Right kidney (tissue), 1 donor: ENCODE measurements around the gene CPEB2.

Experiments used
- DNase-seq: peaks from one replicate; pipeline ENCODE4 v3.0.0-alpha.2; 2016

Gene CPEB2

DNA sequence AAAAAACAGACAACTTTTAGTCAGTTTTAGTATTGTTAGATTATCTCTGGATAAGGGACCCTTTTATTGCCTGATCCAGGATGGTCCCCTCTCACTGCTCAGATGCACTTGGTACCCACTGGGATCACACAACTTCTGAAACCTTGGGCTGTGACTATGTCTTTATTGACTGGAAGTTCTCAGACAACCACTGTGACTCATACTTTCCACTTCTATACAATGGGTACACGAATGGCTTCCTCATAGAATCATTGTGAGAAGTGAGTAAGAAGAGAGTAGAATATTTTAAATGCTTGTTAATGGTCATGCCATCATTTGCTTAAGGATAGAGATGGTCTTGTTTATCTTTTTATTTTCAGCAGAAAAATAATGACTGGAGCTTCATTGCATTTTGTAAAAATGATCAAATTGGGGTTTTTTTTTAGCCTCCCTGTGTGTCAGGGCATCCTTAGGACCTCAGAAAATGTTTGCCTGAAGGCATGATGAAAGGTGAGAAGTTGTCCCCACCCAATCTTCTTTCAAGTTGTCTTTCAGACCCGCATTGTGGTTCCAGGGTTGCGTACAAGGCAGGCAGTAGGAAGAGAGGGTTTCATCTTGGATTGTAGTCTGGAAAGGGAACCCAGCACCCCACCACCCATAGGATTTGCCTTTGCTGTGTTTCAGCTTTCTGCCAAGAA is 115.1 kb downstream of the CPEB2 start:
- no peak for DNase-seq

DNA sequence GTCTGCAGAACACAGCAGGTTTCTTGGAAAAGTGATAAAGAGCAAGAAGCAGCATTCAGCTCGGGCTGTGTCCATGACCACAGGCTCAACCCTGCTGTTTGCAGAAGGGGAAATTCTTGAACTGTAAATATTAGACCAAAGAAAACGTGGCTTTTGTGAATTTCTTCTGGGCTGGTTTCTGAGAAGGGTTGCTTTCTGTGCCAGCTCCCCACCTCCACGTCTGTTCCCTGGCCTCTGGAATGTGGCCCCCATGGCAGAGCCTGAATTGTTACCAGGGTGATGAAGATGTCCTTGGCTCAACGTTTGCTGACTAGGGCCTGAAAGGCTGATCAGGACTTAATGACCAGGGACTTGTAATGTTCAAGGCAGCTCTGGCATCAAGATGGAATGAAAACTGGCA is 116.0 kb downstream of the CPEB2 start:
- DNase-seq, result no peak
